ENCODE data around the gene FAM20A. TPM values are rescaled to one million over a fixed set of nuclear protein-coding genes. Genes with fewer than 3 reads are reported as not detected.
"Not testable (repeated sequence)": the region's sequence is repeated elsewhere in the genome, so short reads cannot be mapped to it uniquely, and the experiment has no call there.

The FAM20A gene
- polyA plus RNA-seq, 1 donor from 2014 or later: not detected

GRCh38 chr17:68498479-68499326 is 102.5 kb downstream of the FAM20A start:
- peak overlapping the region; percentile 86 to 94 (median 93) for H3K27ac Mint-ChIP-seq
- H3K4me1 Mint-ChIP-seq: peaks cover 19 to 29% (median 24%) of the 10 kb centered on the region in 3 donors
- peaks cover 0 to 2% (median 0%) of the 10 kb centered on the region in 3 donors for H3K9me3 Mint-ChIP-seq
- no peaks in the 10 kb centered on the region for H3K36me3 Mint-ChIP-seq
- H3K4me3 Mint-ChIP-seq: peak overlapping the region; percentile 46 to 94 (median 75)
- peaks cover 2% of the 10 kb centered on the region for H3K27me3 Mint-ChIP-seq

DNA sequence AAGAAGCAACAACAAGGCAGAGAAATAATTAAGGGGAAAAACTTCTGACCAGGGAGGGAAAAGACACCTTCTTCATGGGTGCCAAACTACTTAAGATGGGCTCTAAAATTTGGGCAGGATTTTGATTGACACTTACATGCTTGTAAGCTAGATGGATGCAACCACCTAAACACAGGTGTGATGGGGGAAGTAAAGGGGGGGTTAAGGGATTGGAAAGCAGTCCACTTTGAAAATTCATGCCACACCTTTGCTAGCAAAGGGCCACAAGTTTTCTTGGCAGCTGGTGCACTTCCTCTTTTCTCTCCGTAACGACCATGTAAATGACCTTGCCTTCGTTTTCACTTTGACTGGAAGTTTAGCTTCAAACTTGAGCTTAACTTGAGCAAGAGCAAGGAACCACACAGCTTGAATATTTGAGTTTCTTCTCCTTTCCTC is 103.3 kb downstream of the FAM20A start:
- peak overlapping the region; percentile 86 to 94 (median 93) for H3K27ac Mint-ChIP-seq
- peak overlapping the region; percentile 46 to 94 (median 75) for H3K4me3 Mint-ChIP-seq
- peaks cover 0 to 2% (median 0%) of the 10 kb centered on the region in 3 donors for H3K9me3 Mint-ChIP-seq
- peaks cover 20 to 29% (median 24%) of the 10 kb centered on the region in 3 donors for H3K4me1 Mint-ChIP-seq
- H3K27me3 Mint-ChIP-seq: peaks cover 2% of the 10 kb centered on the region
- no peaks in the 10 kb centered on the region for H3K36me3 Mint-ChIP-seq

- peaks cover 2% of the 10 kb centered on the region for H3K27me3 Mint-ChIP-seq
- H3K4me1 Mint-ChIP-seq: peaks cover 28 to 40% (median 37%) of the 10 kb centered on the region in 3 donors
- peak overlapping the region in 1 of 3 donors; percentile 89 for H3K27ac Mint-ChIP-seq
- no peak overlapping the region for H3K4me3 Mint-ChIP-seq
- no peaks in the 10 kb centered on the region for H3K9me3 Mint-ChIP-seq
- no peaks in the 10 kb centered on the region for H3K36me3 Mint-ChIP-seq
These were observed 106.1 kb downstream of the FAM20A start for GRCh38 chr17:68495081-68495480.

- not testable (repeated sequence) for H3K36me3 Mint-ChIP-seq, H3K27me3 Mint-ChIP-seq, H3K9me3 Mint-ChIP-seq
- peaks cover 19 to 30% (median 27%) of the 10 kb centered on the region in 3 donors for H3K4me1 Mint-ChIP-seq
- H3K27ac Mint-ChIP-seq: peak overlapping the region; percentile 14 to 64 (median 53)
- H3K4me3 Mint-ChIP-seq: peak overlapping the region in 2 of 4 donors; percentile 5 to 17
These were observed 108.6 kb downstream of the FAM20A start for GRCh38 chr17:68492394-68493054.

DNA sequence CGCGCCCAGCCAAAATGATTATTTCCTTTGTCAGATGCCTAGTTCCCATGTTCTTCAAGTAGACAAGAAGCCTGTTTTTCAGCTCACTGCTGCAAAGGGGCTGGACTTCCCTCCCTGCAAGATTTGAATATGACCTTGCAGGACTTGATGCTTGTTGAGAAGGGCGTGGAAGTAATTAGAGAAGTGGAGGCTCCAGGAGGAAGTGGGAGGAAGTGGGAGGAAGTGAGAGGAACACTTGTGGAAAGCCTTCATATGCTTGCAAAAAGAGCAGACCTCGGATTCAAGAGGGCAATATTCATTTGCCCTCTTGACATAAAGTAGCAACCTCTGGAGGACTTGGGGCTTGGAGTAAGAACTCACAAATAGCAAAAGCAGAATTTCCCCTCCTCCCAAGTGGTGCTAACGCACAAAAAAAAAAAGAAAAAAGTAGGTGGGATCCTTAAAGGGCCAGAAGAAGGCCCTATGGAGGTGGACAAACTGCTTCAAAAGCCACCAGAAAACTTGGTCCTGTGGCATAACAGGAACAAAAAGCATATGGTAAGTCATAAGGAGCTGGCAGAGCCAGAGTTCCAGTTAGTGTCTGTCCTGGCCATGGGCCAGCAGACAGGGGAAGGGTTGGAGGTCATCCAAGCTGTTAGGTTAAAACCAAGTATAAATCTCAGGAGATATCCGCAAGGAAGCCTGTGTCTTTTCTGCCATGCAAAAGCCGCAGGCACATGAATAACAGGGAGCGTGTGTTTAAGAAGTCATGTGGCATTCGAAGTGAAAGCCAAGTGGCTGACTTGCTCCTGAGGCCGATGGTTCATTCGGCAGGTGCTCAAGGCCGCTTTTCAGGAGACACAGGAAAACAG is 109.6 kb downstream of the FAM20A start:
- Mint-ChIP-seq H3K9me3 (no peaks in the 10 kb centered on the region), H3K4me3 (peak overlapping the region in 3 of 4 donors; percentile 5 to 61 (median 61)), H3K27ac (peak overlapping the region in 2 of 3 donors; percentile 41 to 84), H3K36me3 (no peaks in the 10 kb centered on the region), H3K4me1 (peaks cover 21 to 30% (median 27%) of the 10 kb centered on the region in 3 donors), H3K27me3 (no peaks in the 10 kb centered on the region)

DNA sequence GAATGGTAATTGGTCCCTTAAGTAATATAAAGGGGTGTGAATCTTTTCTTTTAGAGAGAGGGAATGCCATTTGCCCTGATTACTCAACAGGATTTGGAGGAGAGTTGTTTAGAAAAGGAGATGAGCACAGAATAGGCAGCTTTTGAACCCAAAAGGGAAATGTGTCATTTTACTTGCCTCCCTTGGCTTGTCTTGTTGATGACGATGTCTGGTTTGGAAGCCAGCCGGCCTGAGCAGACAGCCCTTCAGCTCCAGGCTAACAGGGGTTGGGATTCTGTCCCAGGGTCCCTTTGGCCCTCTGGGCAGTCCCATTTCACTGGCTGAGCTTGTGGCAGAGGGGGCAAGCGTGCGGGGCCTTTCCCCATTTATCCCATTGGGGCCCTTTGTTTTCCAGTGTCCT is 111.2 kb downstream of the FAM20A start:
- H3K9me3 Mint-ChIP-seq: no peaks in the 10 kb centered on the region
- H3K36me3 Mint-ChIP-seq: no peaks in the 10 kb centered on the region
- peaks cover 23 to 32% (median 26%) of the 10 kb centered on the region in 3 donors for H3K4me1 Mint-ChIP-seq
- peaks cover 3% of the 10 kb centered on the region for H3K27me3 Mint-ChIP-seq
- H3K27ac Mint-ChIP-seq: no peak overlapping the region
- H3K4me3 Mint-ChIP-seq: no peak overlapping the region

Other genes with a start within 250 kb of the FAM20A start
- 6.7 TPM for gene WIPI1, start 143.9 kb downstream of the FAM20A start, polyA plus RNA-seq
- gene PRKAR1A, start 88.9 kb downstream of the FAM20A start, polyA plus RNA-seq: 175 TPM

Measured in IgD-negative memory B cell (primary cell).